ENCODE results near the gene MYO7B. TPM values are rescaled to one million over a fixed set of nuclear protein-coding genes. Genes with fewer than 3 reads are reported as not detected.
A peak's percentile ranks its signal among the peaks of the same experiment; 100 is the strongest.

The MYO7B gene
- total and polyA plus RNA-seq, 2 donors (not counting 1 experiment from before 2014, with no cell fraction given), result under 0.01 TPM; not detected in 1

- H3K9ac ChIP-seq (ENCODE audit: insufficient read depth, low read length), result no peak overlapping the region
- H3K4me1 ChIP-seq (ENCODE audit: control insufficient read depth, extremely low read depth, insufficient read depth, low read length), result no peaks in the 10 kb centered on the region
- no peak overlapping the region for H3K27ac ChIP-seq (ENCODE audit: insufficient read depth, low read length)
- H3K79me2 ChIP-seq (ENCODE audit: control insufficient read depth, insufficient read depth, low read length), result no peaks in the 10 kb centered on the region
- no peak for TF ChIP-seq CTCF (conservative IDR thresholded peaks at IDR 0.05 in 1 of 2, IDR thresholded peaks at IDR 0.05 in 1 of 2; ENCODE audit: low read depth in 1 of 2, low read length in 2 of 2)
- TF ChIP-seq EZH2 (IDR thresholded peaks at IDR 0.05; ENCODE audit: low read length, missing control alignments), result no peak
- H3K4me2 ChIP-seq (ENCODE audit: extremely low read depth, insufficient read depth, low read length), result no peak overlapping the region
- no peaks in the 10 kb centered on the region for H3K36me3 ChIP-seq (ENCODE audit: control insufficient read depth, insufficient read depth, low read length)
- no peak for DNase-seq (ENCODE audit: low read depth in 2 of 2)
- peaks cover 2% of the 10 kb centered on the region for H3K27me3 ChIP-seq (ENCODE audit: control insufficient read depth, insufficient read depth, low read length)
- no peaks in the 10 kb centered on the region for H3K9me3 ChIP-seq (ENCODE audit: control insufficient read depth, insufficient read depth, low read depth, low read length)
- H2AFZ ChIP-seq (ENCODE audit: low read length), result no peak overlapping the region
- H4K20me1 ChIP-seq (ENCODE audit: control insufficient read depth, extremely low read depth, insufficient read depth, low read length), result no peaks in the 10 kb centered on the region
- H3K4me3 ChIP-seq (replicated peaks in 1 of 4; ENCODE audit: control extremely low read depth in 1 of 4, insufficient read depth in 1 of 4, low read depth in 3 of 4, low read length in 4 of 4), result no peak overlapping the region
Observed at GRCh38 chr2:127621981-127622431, 86.5 kb downstream of the MYO7B start.

- Histone ChIP-seq H2AFZ (ENCODE audit: low read length) (no peak overlapping the region), H3K4me3 (replicated peaks in 1 of 4; ENCODE audit: control extremely low read depth in 1 of 4, insufficient read depth in 1 of 4, low read depth in 3 of 4, low read length in 4 of 4) (no peak overlapping the region), H3K9ac (ENCODE audit: insufficient read depth, low read length) (no peak overlapping the region), H4K20me1 (ENCODE audit: control insufficient read depth, extremely low read depth, insufficient read depth, low read length) (no peaks in the 10 kb centered on the region), H3K9me3 (ENCODE audit: control insufficient read depth, insufficient read depth, low read depth, low read length) (no peaks in the 10 kb centered on the region), H3K4me1 (ENCODE audit: control insufficient read depth, extremely low read depth, insufficient read depth, low read length) (no peaks in the 10 kb centered on the region), H3K79me2 (ENCODE audit: control insufficient read depth, insufficient read depth, low read length) (no peaks in the 10 kb centered on the region), H3K27ac (ENCODE audit: insufficient read depth, low read length) (no peak overlapping the region), H3K4me2 (ENCODE audit: extremely low read depth, insufficient read depth, low read length) (no peak overlapping the region), H3K27me3 (ENCODE audit: control insufficient read depth, insufficient read depth, low read length) (peaks cover under 1% of the 10 kb centered on the region), H3K36me3 (ENCODE audit: control insufficient read depth, insufficient read depth, low read length) (no peaks in the 10 kb centered on the region)
- no peak for DNase-seq (ENCODE audit: low read depth in 2 of 2)
- TF ChIP-seq EZH2 (IDR thresholded peaks at IDR 0.05; ENCODE audit: low read length, missing control alignments) (no peak), CTCF (conservative IDR thresholded peaks at IDR 0.05 in 1 of 2, IDR thresholded peaks at IDR 0.05 in 1 of 2; ENCODE audit: low read depth in 1 of 2, low read length in 2 of 2) (no peak)
Observed at GRCh38 chr2:127622561-127623387, 87.3 kb downstream of the MYO7B start.

- peak; percentile 4 to 78 for DNase-seq (ENCODE audit: low read depth in 2 of 2)
- H3K27me3 ChIP-seq (ENCODE audit: control insufficient read depth, insufficient read depth, low read length), result no peaks in the 10 kb centered on the region
- H3K4me2 ChIP-seq (ENCODE audit: extremely low read depth, insufficient read depth, low read length), result no peak overlapping the region
- H2AFZ ChIP-seq (ENCODE audit: low read length), result no peak overlapping the region
- TF ChIP-seq CTCF (conservative IDR thresholded peaks at IDR 0.05 in 1 of 2, IDR thresholded peaks at IDR 0.05 in 1 of 2; ENCODE audit: low read depth in 1 of 2, low read length in 2 of 2), result no peak
- TF ChIP-seq EZH2 (IDR thresholded peaks at IDR 0.05; ENCODE audit: low read length, missing control alignments), result no peak
- H3K27ac ChIP-seq (ENCODE audit: insufficient read depth, low read length), result no peak overlapping the region
- no peak overlapping the region for H3K9ac ChIP-seq (ENCODE audit: insufficient read depth, low read length)
- H3K79me2 ChIP-seq (ENCODE audit: control insufficient read depth, insufficient read depth, low read length), result no peaks in the 10 kb centered on the region
- H3K4me3 ChIP-seq (replicated peaks in 1 of 4; ENCODE audit: control extremely low read depth in 1 of 4, insufficient read depth in 1 of 4, low read depth in 3 of 4, low read length in 4 of 4), result no peak overlapping the region
- H4K20me1 ChIP-seq (ENCODE audit: control insufficient read depth, extremely low read depth, insufficient read depth, low read length), result no peaks in the 10 kb centered on the region
- no peaks in the 10 kb centered on the region for H3K9me3 ChIP-seq (ENCODE audit: control insufficient read depth, insufficient read depth, low read depth, low read length)
- no peaks in the 10 kb centered on the region for H3K36me3 ChIP-seq (ENCODE audit: control insufficient read depth, insufficient read depth, low read length)
- H3K4me1 ChIP-seq (ENCODE audit: control insufficient read depth, extremely low read depth, insufficient read depth, low read length), result no peaks in the 10 kb centered on the region
Observed at GRCh38 chr2:127623388-127624319, 88.2 kb downstream of the MYO7B start.
